ENCODE results near the gene CCDC68. TPM values are rescaled to one million over a fixed set of nuclear protein-coding genes. Genes with fewer than 3 reads are reported as not detected.

Gene CCDC68
- total RNA-seq, 1 experiment from 2014 or later: 16.0 TPM

GRCh38 chr18:54867131-54867530 lies 92.1 kb downstream of the CCDC68 start:
- Mint-ChIP-seq H3K4me1 (ENCODE audit: low read depth, unreplicated experiment) (no peaks in the 10 kb centered on the region), H3K9me3 (ENCODE audit: low read depth, unreplicated experiment) (peaks cover 3% of the 10 kb centered on the region), H3K27ac (ENCODE audit: unreplicated experiment) (no peak overlapping the region), H3K36me3 (ENCODE audit: insufficient read depth, unreplicated experiment) (no peaks in the 10 kb centered on the region), H3K4me3 (ENCODE audit: low read depth, unreplicated experiment) (no peak overlapping the region), H3K27me3 (ENCODE audit: unreplicated experiment) (no peaks in the 10 kb centered on the region)
- intact Hi-C loops (cut with micrococcal nuclease; ENCODE audit: unreplicated experiment): no loop called here
- DNase-seq: no peak
- CTCF ChIA-PET: interaction anchor here (0.6 kb wide), 1 partner anchor 29 kb away, joined by 3 read pairs; no protein-coding TSS in a partner anchor
- no TSS peak for BruUV-seq (replicated peaks)
- no peak for TF ChIP-seq CTCF (IDR thresholded peaks at IDR 0.05; ENCODE audit: unreplicated experiment)

GRCh38 chr18:54860941-54861340 lies 98.3 kb downstream of the CCDC68 start:
- intact Hi-C loops (cut with micrococcal nuclease; ENCODE audit: unreplicated experiment): no loop called here
- DNase-seq: no peak
- no TSS peak for BruUV-seq (replicated peaks)
- Mint-ChIP-seq H3K4me1 (ENCODE audit: low read depth, unreplicated experiment) (peaks cover 54% of the 10 kb centered on the region), H3K36me3 (ENCODE audit: insufficient read depth, unreplicated experiment) (no peaks in the 10 kb centered on the region), H3K27me3 (ENCODE audit: unreplicated experiment) (no peaks in the 10 kb centered on the region), H3K4me3 (ENCODE audit: low read depth, unreplicated experiment) (no peak overlapping the region), H3K9me3 (ENCODE audit: low read depth, unreplicated experiment) (no peaks in the 10 kb centered on the region), H3K27ac (ENCODE audit: unreplicated experiment) (peak overlapping the region; percentile 91)
- no peak for TF ChIP-seq CTCF (IDR thresholded peaks at IDR 0.05; ENCODE audit: unreplicated experiment)
- CTCF ChIA-PET: no interaction called here

- Mint-ChIP-seq H3K4me3 (ENCODE audit: low read depth, unreplicated experiment) (peak overlapping the region; percentile 64), H3K4me1 (ENCODE audit: low read depth, unreplicated experiment) (peaks cover 59% of the 10 kb centered on the region), H3K36me3 (ENCODE audit: insufficient read depth, unreplicated experiment) (no peaks in the 10 kb centered on the region), H3K27me3 (ENCODE audit: unreplicated experiment) (no peaks in the 10 kb centered on the region), H3K27ac (ENCODE audit: unreplicated experiment) (peak overlapping the region; percentile 91), H3K9me3 (ENCODE audit: low read depth, unreplicated experiment) (no peaks in the 10 kb centered on the region)
- TF ChIP-seq CTCF (IDR thresholded peaks at IDR 0.05; ENCODE audit: unreplicated experiment): no peak
- CTCF ChIA-PET: interaction anchor here (0.7 to 1.4 kb wide), 9 partner anchors 13 to 672 kb away, joined by 3 to 8 read pairs (median 3); partner anchors contain the start of gene RAB27B
- intact Hi-C loops (cut with micrococcal nuclease; ENCODE audit: unreplicated experiment): loop anchor here (2.0 to 5.0 kb wide), 3 partner anchors 29 to 87 kb away; no protein-coding TSS in a partner anchor
- no peak for DNase-seq
- no TSS peak for BruUV-seq (replicated peaks)
These were observed 99.4 kb downstream of the CCDC68 start for GRCh38 chr18:54859667-54860421.

GRCh38 chr18:54857499-54857898 lies 101.8 kb downstream of the CCDC68 start:
- intact Hi-C loops (cut with micrococcal nuclease; ENCODE audit: unreplicated experiment): loop anchor here (5.0 kb wide), 1 partner anchor 90 kb away; no protein-coding TSS in a partner anchor
- TF ChIP-seq CTCF (IDR thresholded peaks at IDR 0.05; ENCODE audit: unreplicated experiment): no peak
- no peaks in the 10 kb centered on the region for H3K9me3 Mint-ChIP-seq (ENCODE audit: low read depth, unreplicated experiment)
- H3K27ac Mint-ChIP-seq (ENCODE audit: unreplicated experiment): peak overlapping the region; percentile 82
- H3K36me3 Mint-ChIP-seq (ENCODE audit: insufficient read depth, unreplicated experiment): no peaks in the 10 kb centered on the region
- no peaks in the 10 kb centered on the region for H3K27me3 Mint-ChIP-seq (ENCODE audit: unreplicated experiment)
- CTCF ChIA-PET: interaction anchor here (1.0 to 1.4 kb wide), 2 partner anchors 16 to 82 kb away, joined by 3 read pairs; no protein-coding TSS in a partner anchor
- no peak for DNase-seq
- H3K4me3 Mint-ChIP-seq (ENCODE audit: low read depth, unreplicated experiment): peak overlapping the region; percentile 64
- no TSS peak for BruUV-seq (replicated peaks)
- peaks cover 80% of the 10 kb centered on the region for H3K4me1 Mint-ChIP-seq (ENCODE audit: low read depth, unreplicated experiment)
